Measurements from ENCODE around the gene PVALB.

DNA sequence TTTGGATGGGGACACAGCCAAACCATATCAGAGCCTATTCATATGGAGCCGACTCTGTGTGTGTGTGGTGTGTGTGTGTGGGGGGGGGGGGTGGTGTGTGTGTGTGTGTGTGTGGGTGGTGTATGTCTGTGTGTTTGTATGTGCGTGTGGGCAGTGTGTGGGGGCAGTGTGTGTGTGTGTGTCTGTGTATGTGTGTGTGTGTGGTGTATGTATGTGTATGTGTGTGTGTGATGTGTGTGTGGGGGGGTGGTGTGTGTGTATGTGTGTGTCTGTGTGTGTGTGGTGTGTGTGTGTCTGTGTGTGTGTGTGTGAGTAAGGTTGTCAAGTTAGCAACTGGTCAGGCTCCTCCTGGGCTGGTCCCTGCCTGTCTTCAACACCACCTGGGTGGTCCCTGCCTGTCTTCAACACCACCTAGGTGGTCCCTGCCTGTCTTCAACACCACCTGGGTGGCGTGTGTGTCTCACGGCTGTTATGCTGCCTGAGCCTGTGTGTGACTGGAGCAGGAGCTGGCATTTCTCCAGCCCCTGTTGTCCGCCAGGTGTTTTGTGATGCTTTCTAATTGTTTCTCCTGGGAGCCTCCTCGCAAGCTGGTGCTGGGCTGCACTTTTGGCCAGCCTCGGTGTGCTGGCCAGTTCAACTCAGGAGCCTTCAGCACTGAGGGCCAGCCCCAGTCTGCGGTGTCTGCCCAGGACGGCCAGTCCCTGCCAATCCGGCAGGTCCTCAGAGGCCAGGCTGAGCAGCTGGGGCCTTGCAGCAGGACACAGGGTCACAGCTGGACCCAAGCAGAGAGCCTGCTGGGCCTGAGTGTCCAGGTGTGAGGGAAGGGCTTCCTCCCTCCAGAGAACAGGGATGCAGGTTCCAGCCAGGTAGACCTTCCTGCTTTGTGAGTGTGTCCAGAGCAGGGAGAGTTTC, 21.5 kb upstream of the PVALB start:
- TF ChIP-seq, protein P1, sequence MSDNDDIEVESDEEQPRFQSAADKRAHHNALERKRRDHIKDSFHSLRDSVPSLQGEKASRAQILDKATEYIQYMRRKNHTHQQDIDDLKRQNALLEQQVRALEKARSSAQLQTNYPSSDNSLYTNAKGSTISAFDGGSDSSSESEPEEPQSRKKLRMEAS (IDR thresholded peaks at IDR 0.05; ENCODE audit: insufficient read depth, insufficient read length): no peak
- no peak for TF ChIP-seq MYC (IDR thresholded peaks at IDR 0.05; ENCODE audit: low read depth, low read length)
- TF ChIP-seq, protein P2, sequence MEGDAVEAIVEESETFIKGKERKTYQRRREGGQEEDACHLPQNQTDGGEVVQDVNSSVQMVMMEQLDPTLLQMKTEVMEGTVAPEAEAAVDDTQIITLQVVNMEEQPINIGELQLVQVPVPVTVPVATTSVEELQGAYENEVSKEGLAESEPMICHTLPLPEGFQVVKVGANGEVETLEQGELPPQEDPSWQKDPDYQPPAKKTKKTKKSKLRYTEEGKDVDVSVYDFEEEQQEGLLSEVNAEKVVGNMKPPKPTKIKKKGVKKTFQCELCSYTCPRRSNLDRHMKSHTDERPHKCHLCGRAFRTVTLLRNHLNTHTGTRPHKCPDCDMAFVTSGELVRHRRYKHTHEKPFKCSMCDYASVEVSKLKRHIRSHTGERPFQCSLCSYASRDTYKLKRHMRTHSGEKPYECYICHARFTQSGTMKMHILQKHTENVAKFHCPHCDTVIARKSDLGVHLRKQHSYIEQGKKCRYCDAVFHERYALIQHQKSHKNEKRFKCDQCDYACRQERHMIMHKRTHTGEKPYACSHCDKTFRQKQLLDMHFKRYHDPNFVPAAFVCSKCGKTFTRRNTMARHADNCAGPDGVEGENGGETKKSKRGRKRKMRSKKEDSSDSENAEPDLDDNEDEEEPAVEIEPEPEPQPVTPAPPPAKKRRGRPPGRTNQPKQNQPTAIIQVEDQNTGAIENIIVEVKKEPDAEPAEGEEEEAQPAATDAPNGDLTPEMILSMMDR (IDR thresholded peaks at IDR 0.05; ENCODE audit: extremely low read depth in 1 of 2, insufficient read depth in 1 of 2, low read depth in 1 of 2, low read length in 2 of 2): no peak
- TF ChIP-seq EZH2 (IDR thresholded peaks at IDR 0.05; ENCODE audit: borderline replicate concordance, low read depth, low read length, severe bottlenecking): no peak
- no peak for TF ChIP-seq POLR2AphosphoS5 (IDR thresholded peaks at IDR 0.05; ENCODE audit: insufficient read depth, low read depth, low read length)
- no peak for TF ChIP-seq POLR2A (IDR thresholded peaks at IDR 0.05; ENCODE audit: low read depth, low read length)
- no peak for TF ChIP-seq JUN (IDR thresholded peaks at IDR 0.05; ENCODE audit: borderline replicate concordance, insufficient read depth, insufficient read length, low read depth)
